Neutrophil (primary cell): Measurements from ENCODE around the gene RGMA.

Source experiments
- H3K27ac ChIP-seq: fragments of 200-600 bp; sonication (generic); 2 replicates; pipeline ENCODE4 v1.5.1; 2016; ENCODE audit warnings: mild to moderate bottlenecking, moderate library complexity
- H3K27me3 ChIP-seq: fragments of 200-600 bp; sonication (generic); 2 replicates; pipeline ENCODE4 v1.6.0; 2016; ENCODE audit warnings: mild to moderate bottlenecking
- H3K36me3 ChIP-seq: fragments of 200-600 bp; sonication (generic); 2 replicates; pipeline ENCODE4 v1.5.1; 2017
- H3K4me1 ChIP-seq, 2 experiments: fragments of 200-600 bp in 1 of 2; sonication (generic) in 1 of 2; 1 replicate in 1 of 2; 2 replicates in 1 of 2; pipeline versions ENCODE4 v1.5.1 to v1.6.1; 2013 to 2016; ENCODE audit warnings: low read depth in 1 of 2, low read length in 1 of 2, mild to moderate bottlenecking in 1 of 2, moderate library complexity in 1 of 2; ENCODE audit not compliant: control insufficient read depth in 1 of 2, insufficient read depth in 1 of 2
- H3K4me3 ChIP-seq, 2 experiments: fragments of 200-600 bp in 1 of 2; sonication (generic) in 1 of 2; 1 replicate in 1 of 2; 2 replicates in 1 of 2; pipeline ENCODE4 v1.5.1; 2013 to 2016; ENCODE audit warnings: low read depth in 1 of 2, low read length in 1 of 2, mild to moderate bottlenecking in 1 of 2, moderate library complexity in 1 of 2
- H3K9me3 ChIP-seq: fragments of 200-600 bp; sonication (generic); 2 replicates; pipeline ENCODE4 v1.5.1; 2016
- TF ChIP-seq, protein P1 (sequence below): fragments of 200-600 bp; sonication (generic); IDR thresholded peaks from 2 replicates; pipeline ENCODE4 v1.5.1; 2016; ENCODE audit warnings: antibody characterized with exemption

The RGMA gene

DNA sequence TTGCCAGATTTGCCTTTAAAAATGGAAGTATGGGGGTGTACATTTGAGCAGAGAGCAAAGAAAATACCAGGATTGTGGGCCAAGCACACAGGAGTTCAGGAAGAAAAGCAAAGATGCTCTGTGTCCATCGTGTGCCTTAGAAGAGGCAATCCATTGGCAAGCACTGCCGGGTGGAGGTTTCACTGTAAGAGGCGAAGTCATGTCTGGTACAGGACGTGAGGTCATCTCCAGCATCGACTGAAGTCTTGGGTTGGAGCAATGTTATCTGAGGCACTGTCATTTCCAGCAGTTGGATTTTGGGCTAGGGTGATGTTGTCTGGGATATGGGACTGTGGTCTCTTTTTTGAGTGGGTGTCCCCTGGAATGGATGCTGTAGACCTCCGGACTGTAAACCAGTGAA, 4.8 kb upstream of the RGMA start:
- peaks cover 0 to 5% of the 10 kb centered on the region in 2 experiments for H3K4me1 ChIP-seq
- no peak overlapping the region for H3K4me3 ChIP-seq
- TF ChIP-seq, protein P1, sequence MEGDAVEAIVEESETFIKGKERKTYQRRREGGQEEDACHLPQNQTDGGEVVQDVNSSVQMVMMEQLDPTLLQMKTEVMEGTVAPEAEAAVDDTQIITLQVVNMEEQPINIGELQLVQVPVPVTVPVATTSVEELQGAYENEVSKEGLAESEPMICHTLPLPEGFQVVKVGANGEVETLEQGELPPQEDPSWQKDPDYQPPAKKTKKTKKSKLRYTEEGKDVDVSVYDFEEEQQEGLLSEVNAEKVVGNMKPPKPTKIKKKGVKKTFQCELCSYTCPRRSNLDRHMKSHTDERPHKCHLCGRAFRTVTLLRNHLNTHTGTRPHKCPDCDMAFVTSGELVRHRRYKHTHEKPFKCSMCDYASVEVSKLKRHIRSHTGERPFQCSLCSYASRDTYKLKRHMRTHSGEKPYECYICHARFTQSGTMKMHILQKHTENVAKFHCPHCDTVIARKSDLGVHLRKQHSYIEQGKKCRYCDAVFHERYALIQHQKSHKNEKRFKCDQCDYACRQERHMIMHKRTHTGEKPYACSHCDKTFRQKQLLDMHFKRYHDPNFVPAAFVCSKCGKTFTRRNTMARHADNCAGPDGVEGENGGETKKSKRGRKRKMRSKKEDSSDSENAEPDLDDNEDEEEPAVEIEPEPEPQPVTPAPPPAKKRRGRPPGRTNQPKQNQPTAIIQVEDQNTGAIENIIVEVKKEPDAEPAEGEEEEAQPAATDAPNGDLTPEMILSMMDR, result no peak

DNA sequence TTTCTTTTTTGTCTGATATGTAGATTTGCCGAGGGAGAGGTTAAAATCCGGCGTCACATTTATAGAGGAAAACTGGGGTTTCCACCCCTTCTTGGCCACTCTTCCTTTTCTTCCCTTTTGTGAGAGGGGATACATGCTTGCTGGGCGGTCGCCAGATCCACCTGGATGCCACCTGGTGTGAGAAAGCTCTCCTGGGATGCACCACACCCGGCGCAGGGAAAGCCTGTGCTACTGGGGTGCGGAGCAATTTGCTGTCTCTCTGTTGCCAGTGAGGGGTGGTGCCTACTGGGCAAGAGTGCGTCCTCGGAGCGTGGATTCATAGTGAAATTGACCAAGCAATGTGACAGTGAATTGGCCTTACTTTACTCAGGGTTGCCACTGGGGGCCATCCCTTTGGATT, 2.5 kb upstream of the RGMA start:
- H3K27me3 ChIP-seq, result peaks cover 85% of the 10 kb centered on the region

More for the DNA sequence above, 4.8 kb upstream of the RGMA start:
- H3K27me3 ChIP-seq, result peaks cover 62% of the 10 kb centered on the region
- no peak overlapping the region for H3K27ac ChIP-seq
- H3K36me3 ChIP-seq, result no peaks in the 10 kb centered on the region
- no peaks in the 10 kb centered on the region for H3K9me3 ChIP-seq

DNA sequence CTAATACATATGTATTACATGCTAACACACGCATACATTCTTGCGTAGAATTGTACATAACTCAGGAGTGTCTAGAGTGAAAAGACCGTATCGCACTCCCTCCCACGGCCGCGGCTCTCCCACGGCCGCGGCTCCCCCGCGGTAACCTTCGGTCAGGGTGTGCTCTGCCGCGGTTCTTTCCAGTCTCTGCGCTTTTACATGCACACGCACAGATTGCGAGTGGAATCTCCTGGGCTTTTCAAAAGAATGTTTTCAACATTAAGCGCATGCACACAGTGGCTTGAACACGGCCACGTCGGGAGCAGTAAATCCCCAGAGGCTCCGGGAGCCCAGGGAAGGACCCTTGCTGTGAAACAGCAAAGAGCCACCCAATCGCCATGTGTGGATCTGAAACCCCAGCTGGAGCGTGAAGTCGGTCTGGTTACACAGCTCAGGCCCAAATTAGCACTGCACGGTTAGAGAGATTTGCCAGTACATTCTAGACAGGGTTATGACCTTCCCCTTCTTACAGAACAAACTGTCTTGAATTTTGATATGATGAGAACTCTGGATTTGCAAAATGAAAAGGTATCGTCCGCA, 805 bp upstream of the RGMA start:
- Histone ChIP-seq H3K27me3 (peaks cover 100% of the 10 kb centered on the region), H3K27ac (no peak overlapping the region), H3K36me3 (no peaks in the 10 kb centered on the region), H3K4me1 (peaks cover 8 to 17% of the 10 kb centered on the region in 2 experiments), H3K4me3 (no peak overlapping the region), H3K9me3 (no peaks in the 10 kb centered on the region)
- TF ChIP-seq, protein P1, result no peak

More for the DNA sequence above, 2.5 kb upstream of the RGMA start:
- no peak overlapping the region for H3K4me3 ChIP-seq
- H3K9me3 ChIP-seq, result no peaks in the 10 kb centered on the region
- H3K27ac ChIP-seq, result no peak overlapping the region
- peaks cover 8 to 17% of the 10 kb centered on the region in 2 experiments for H3K4me1 ChIP-seq
- no peaks in the 10 kb centered on the region for H3K36me3 ChIP-seq
- TF ChIP-seq, protein P1, result no peak

DNA sequence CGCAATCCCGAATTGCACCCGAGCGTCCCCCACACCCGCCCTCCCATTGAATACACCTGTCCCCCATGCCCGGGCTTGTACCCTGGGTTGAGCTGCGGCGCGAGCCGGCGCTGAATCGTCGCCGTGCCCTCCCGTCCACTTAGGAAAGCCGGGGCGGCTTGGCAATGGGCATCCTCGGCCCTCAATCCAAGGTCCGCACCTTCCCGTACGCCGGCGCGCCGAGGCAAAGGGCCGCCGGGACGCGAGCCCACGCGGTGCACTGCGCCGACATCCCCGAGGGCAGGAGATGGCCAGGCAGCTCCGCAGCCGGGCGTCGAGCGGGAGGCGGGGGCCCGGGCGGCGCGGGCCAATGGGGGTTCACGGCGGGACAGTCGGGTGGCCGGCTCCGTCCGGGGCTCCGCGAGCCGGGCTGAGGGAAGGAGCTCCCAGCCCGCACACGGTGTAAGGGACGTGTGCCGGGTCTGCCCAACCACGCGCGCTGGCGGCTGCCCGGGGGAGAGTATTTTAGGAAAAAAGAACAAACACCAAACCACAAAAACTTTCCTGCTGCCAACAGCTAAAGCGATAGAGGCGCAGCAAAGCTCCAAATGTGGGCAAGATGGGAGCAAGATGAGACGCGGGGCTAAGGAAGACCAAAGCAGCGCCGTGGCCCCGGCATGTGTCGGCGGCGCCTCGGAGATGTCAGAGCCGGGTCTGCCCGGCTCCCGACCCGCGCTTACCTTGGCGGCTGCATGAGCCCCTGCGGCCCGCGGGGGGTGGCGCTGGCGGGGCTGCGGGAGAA, 621 bp downstream of the RGMA start:
- peaks cover 8 to 17% of the 10 kb centered on the region in 2 experiments for H3K4me1 ChIP-seq
- peak overlapping the region; percentile 38 to 52 for H3K4me3 ChIP-seq
- TF ChIP-seq, protein P1, result no peak
- peaks cover 100% of the 10 kb centered on the region for H3K27me3 ChIP-seq
- H3K36me3 ChIP-seq, result no peaks in the 10 kb centered on the region
- H3K9me3 ChIP-seq, result no peaks in the 10 kb centered on the region
- H3K27ac ChIP-seq, result no peak overlapping the region

DNA sequence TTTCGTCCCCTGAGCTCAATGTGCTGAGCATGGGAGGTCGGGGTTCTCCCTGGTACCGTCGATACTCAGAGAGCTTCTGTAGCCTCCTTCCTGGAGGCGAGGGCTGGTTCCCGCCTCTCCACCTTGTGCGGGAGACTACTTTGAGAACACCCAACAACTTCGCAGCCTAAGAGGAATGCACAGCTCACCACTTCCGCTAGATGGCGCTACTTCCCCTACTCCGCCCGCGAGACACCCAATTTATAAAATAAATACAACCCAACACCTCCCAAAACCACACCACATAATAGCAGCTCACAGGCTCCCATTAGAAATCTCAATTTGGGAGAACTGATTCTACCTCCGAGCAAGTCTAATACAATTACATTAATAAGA, 1.2 kb downstream of the RGMA start:
- H3K4me1 ChIP-seq, result peaks cover 8 to 17% of the 10 kb centered on the region in 2 experiments
- TF ChIP-seq, protein P1, result peak; percentile 81
- no peaks in the 10 kb centered on the region for H3K9me3 ChIP-seq
- peak overlapping the region; percentile 38 to 52 for H3K4me3 ChIP-seq
- no peaks in the 10 kb centered on the region for H3K36me3 ChIP-seq
- peaks cover 100% of the 10 kb centered on the region for H3K27me3 ChIP-seq
- no peak overlapping the region for H3K27ac ChIP-seq
